ENCODE results near the gene FERD3L.

The FERD3L gene

DNA sequence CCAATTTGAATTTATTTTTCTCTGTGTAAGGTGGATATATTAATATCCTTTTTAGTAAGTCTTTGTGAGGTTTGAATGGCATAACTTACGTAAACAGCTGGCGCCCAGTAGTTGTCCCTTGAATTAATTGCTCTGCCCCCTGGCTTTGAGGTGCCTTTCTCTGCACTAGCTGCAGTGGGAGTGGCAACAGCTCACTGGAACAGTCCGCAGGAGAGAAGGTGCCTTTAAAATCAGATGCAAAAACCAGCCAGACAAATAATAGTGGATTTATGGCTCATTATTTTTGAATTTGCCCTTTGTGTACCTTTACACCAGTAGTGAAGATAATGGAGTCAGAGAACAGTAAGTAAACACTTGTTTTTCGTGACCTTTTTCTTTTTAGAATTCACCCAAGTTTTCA lies 11.8 kb downstream of the FERD3L start:
- ChIA-PET CTCF (interaction anchor here (1.4 to 1.5 kb wide), 3 partner anchors 10 to 14 kb away, joined by 3 to 8 read pairs (median 4); no protein-coding TSS in a partner anchor), POLR2A (no interaction called here)
- TF ChIP-seq, protein P1, sequence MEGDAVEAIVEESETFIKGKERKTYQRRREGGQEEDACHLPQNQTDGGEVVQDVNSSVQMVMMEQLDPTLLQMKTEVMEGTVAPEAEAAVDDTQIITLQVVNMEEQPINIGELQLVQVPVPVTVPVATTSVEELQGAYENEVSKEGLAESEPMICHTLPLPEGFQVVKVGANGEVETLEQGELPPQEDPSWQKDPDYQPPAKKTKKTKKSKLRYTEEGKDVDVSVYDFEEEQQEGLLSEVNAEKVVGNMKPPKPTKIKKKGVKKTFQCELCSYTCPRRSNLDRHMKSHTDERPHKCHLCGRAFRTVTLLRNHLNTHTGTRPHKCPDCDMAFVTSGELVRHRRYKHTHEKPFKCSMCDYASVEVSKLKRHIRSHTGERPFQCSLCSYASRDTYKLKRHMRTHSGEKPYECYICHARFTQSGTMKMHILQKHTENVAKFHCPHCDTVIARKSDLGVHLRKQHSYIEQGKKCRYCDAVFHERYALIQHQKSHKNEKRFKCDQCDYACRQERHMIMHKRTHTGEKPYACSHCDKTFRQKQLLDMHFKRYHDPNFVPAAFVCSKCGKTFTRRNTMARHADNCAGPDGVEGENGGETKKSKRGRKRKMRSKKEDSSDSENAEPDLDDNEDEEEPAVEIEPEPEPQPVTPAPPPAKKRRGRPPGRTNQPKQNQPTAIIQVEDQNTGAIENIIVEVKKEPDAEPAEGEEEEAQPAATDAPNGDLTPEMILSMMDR (IDR thresholded peaks at IDR 0.05; ENCODE audit: insufficient read depth, low read length, missing control alignments): no peak
- DNase-seq (ENCODE audit: low read depth, low spot score): no peak
- no peak overlapping the region for H3K4me3 ChIP-seq (ENCODE audit: low read depth, low read length)

DNA sequence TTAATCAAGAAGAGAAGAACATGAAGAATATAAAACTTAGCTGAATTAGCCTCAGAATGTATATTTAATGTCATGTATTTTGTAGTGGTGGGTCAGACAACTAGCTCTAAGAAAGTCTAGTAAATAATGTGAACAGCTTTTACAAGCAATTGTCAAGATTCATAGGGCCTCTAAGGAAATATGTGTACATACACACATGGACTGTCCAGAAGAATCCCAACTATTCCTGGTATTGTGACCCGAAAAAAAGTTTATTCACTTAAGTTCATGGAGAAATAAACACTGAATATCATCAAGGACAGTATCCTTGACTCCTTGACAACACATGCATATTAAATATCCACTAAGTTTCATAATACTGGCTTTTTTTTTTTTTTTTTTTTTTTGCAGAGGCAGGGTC lies 16.4 kb downstream of the FERD3L start:
- ChIA-PET CTCF (interaction anchor here (0.6 kb wide), 1 partner anchor 313 kb away, joined by 3 read pairs; no protein-coding TSS in a partner anchor), POLR2A (interaction anchor here (1.0 kb wide), 1 partner anchor 12 kb away, joined by 3 read pairs; no protein-coding TSS in a partner anchor)
- TF ChIP-seq, protein P1 (IDR thresholded peaks at IDR 0.05; ENCODE audit: insufficient read depth, low read length, missing control alignments): no peak
- DNase-seq (ENCODE audit: low read depth, low spot score): no peak
- no peak overlapping the region for H3K4me3 ChIP-seq (ENCODE audit: low read depth, low read length)

DNA sequence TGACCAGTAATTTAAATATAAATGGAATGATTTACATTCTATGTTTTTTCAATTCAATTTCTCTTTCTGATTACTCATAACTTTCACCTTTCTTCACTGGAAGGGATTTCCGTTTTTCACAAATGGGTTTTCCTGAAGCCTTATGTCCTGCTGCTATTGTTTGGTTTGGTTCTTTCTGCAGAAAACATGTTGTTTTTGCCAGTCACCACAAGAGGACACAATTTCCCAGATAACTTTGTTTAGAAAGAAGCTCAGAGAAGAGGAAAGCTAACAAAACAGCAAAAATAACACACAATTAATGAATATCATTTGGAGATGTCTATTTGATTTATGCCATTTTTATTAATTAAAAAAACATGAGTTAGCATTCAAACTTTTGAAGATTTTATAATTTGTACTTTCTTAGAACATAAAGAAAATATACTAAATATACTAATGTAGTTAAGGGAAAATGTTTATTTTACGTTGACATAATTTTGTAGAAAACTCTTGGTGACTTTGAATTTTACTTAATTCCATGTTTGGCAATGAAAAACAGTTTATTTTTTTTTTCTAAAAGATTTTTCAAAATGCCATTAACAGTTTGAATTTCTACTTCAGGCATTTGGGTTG lies 23.1 kb downstream of the FERD3L start:
- POLR2A ChIA-PET: no interaction called here
- CTCF ChIA-PET: interaction anchor here (0.6 to 8.2 kb wide), 23 partner anchors 9 to 770 kb away, joined by 3 to 104 read pairs (median 4); no protein-coding TSS in a partner anchor
- no peak overlapping the region for H3K4me3 ChIP-seq (ENCODE audit: low read depth, low read length)
- no peak for DNase-seq (ENCODE audit: low read depth, low spot score)
- TF ChIP-seq, protein P1 (IDR thresholded peaks at IDR 0.05; ENCODE audit: insufficient read depth, low read length, missing control alignments): peak; percentile 67

DNA sequence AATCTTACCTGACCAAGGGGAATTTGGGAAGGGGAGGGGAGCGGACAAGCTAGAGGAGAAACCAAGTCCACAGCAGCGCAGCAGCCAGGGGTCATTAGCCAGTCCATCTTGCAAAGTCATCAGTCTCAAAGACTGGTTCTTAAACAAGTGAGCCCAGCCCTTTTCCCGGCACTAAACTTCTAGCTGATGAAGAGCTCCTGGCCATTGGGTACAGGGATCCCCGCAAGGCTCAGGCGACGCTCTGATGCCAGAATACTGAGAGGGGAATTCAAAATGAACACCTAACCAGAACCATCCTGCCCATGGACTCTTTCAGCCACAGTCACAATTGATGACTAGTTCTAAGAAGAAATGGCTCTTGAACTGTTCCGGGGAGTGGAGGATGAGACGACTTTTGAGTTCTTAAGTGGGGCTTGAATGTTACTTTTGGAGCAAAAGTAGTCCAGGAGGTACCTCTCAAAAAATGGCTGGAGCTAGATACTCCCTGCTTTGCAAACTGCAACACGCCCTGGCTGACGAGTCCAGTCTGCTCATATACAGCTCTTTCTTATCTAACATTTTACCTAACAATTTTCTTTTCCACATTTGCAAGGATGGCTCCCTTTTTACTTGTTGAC lies 25.2 kb downstream of the FERD3L start:
- H3K4me3 ChIP-seq (ENCODE audit: low read depth, low read length): peak overlapping the region; percentile 40
- ChIA-PET CTCF (interaction anchor here (0.6 to 8.2 kb wide), 13 partner anchors 14 to 1439 kb away, joined by 3 to 88 read pairs (median 4); no protein-coding TSS in a partner anchor), POLR2A (interaction anchor here (0.9 kb wide), 1 partner anchor 42 kb away, joined by 5 read pairs; no protein-coding TSS in a partner anchor)
- no peak for DNase-seq (ENCODE audit: low read depth, low spot score)
- TF ChIP-seq, protein P1 (IDR thresholded peaks at IDR 0.05; ENCODE audit: insufficient read depth, low read length, missing control alignments): no peak

DNA sequence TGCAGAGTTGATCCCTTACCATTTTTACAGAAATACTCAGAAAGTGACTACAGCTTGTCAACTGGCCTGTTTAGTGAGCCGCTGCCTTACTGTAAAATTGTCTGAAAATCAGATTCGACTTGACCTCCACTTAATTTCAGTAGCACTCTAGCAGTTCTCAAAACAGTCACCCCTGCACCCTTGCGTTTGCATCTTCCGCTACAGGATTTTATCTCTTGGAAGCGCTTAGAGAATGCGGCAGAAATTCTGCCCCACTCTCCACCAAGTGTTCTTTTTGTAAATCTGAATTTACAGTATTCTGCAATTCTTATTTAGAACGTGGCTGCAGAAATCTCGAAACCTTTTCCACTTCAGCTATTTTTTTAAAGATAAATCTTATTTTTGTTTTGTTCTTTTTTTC lies 25.8 kb downstream of the FERD3L start:
- TF ChIP-seq, protein P1 (IDR thresholded peaks at IDR 0.05; ENCODE audit: insufficient read depth, low read length, missing control alignments): no peak
- POLR2A ChIA-PET: interaction anchor here (1.2 kb wide), 1 partner anchor 130 kb away, joined by 3 read pairs; no protein-coding TSS in a partner anchor
- CTCF ChIA-PET: interaction anchor here (0.9 to 8.2 kb wide), 20 partner anchors 9 to 1438 kb away, joined by 3 to 88 read pairs (median 3); no protein-coding TSS in a partner anchor
- peak overlapping the region; percentile 99 for H3K4me3 ChIP-seq (ENCODE audit: low read depth, low read length)
- no peak for DNase-seq (ENCODE audit: low read depth, low spot score)
